ENCODE data around the gene TRIM39. TPM values are rescaled to one million over a fixed set of nuclear protein-coding genes. Genes with fewer than 3 reads are reported as not detected.

Gene TRIM39
- total and polyA plus RNA-seq, 4 donors = 2.7 to 11.0 (median 4.4) TPM

GRCh38 chr6:30331981-30332380 lies 5.3 kb downstream of the TRIM39 start:
- peaks cover 7 to 41% (median 38%) of the 10 kb centered on the region in 4 donors for H3K36me3 ChIP-seq (ENCODE audit: control insufficient read depth in 4 of 4, insufficient read depth in 3 of 4, low read depth in 1 of 4, low read length in 3 of 4)
- H3K27me3 ChIP-seq (ENCODE audit: control insufficient read depth in 4 of 4, insufficient read depth in 4 of 4, low read length in 3 of 4) = no peaks in the 10 kb centered on the region

GRCh38 chr6:30334075-30334783 lies 7.5 kb downstream of the TRIM39 start:
- no peak overlapping the region for H3K27ac ChIP-seq (ENCODE audit: low read depth in 1 of 2, low read length in 2 of 2)
- no peaks in the 10 kb centered on the region for H3K4me1 ChIP-seq (ENCODE audit: control insufficient read depth in 4 of 4, insufficient read depth in 4 of 4, low read length in 3 of 4)
- WGBS = 92% methylated on average over 2 of the region's 2 CpGs
- H3K36me3 ChIP-seq (ENCODE audit: control insufficient read depth in 4 of 4, insufficient read depth in 3 of 4, low read depth in 1 of 4, low read length in 3 of 4) = peaks cover 7 to 51% (median 42%) of the 10 kb centered on the region in 4 donors
- DNase-seq (ENCODE audit: low spot score) = no peak
- no peaks in the 10 kb centered on the region for H3K27me3 ChIP-seq (ENCODE audit: control insufficient read depth in 4 of 4, insufficient read depth in 4 of 4, low read length in 3 of 4)
- TF ChIP-seq ZBTB33 (IDR thresholded peaks at IDR 0.05) (no peak), EGR1 (IDR thresholded peaks at IDR 0.05; ENCODE audit: low read depth in 2 of 2) (no peak), RAD21 (IDR thresholded peaks at IDR 0.05) (no peak), HNF4A (conservative IDR thresholded peaks at IDR 0.05) (no peak), FOXA2 (IDR thresholded peaks at IDR 0.05) (no peak), SP1 (IDR thresholded peaks at IDR 0.05) (no peak), GABPA (IDR thresholded peaks at IDR 0.05 in 1 of 2, conservative IDR thresholded peaks at IDR 0.05 in 1 of 2) (no peak)
- no peaks in the 10 kb centered on the region for H3K9me3 ChIP-seq (ENCODE audit: control insufficient read depth in 4 of 4, low read length in 3 of 4)
- no peak overlapping the region for H3K4me3 ChIP-seq (ENCODE audit: low read depth in 1 of 3, low read length in 3 of 3)
- no peak overlapping the region for H3K9ac ChIP-seq (ENCODE audit: low read depth in 1 of 2, low read length in 2 of 2)

More at GRCh38 chr6:30331981-30332380, 5.3 kb downstream of the TRIM39 start:
- Histone ChIP-seq H3K27ac (ENCODE audit: low read depth in 1 of 2, low read length in 2 of 2) (no peak overlapping the region), H3K4me1 (ENCODE audit: control insufficient read depth in 4 of 4, insufficient read depth in 4 of 4, low read length in 3 of 4) (peaks cover 0 to 10% (median 6%) of the 10 kb centered on the region in 4 donors), H3K9me3 (ENCODE audit: control insufficient read depth in 4 of 4, low read length in 3 of 4) (no peaks in the 10 kb centered on the region), H3K9ac (ENCODE audit: low read depth in 1 of 2, low read length in 2 of 2) (no peak overlapping the region), H3K4me3 (ENCODE audit: low read depth in 1 of 3, low read length in 3 of 3) (no peak overlapping the region)
- no peak for DNase-seq (ENCODE audit: low spot score)
- TF ChIP-seq NR2F2 (IDR thresholded peaks at IDR 0.05) (no peak), FOXA2 (IDR thresholded peaks at IDR 0.05) (no peak), JUND (IDR thresholded peaks at IDR 0.05) (no peak), HNF4A (conservative IDR thresholded peaks at IDR 0.05) (no peak)
- 80% methylated on average over 3 of the region's 3 CpGs for WGBS

GRCh38 chr6:30340589-30341054 lies 13.9 kb downstream of the TRIM39 start:
- H3K27ac ChIP-seq (ENCODE audit: low read depth in 1 of 2, low read length in 2 of 2) = no peak overlapping the region
- DNase-seq (ENCODE audit: low spot score) = no peak
- H3K4me1 ChIP-seq (ENCODE audit: control insufficient read depth in 4 of 4, insufficient read depth in 4 of 4, low read length in 3 of 4) = peaks cover 0 to 5% (median under 1%) of the 10 kb centered on the region in 4 donors
- no peaks in the 10 kb centered on the region for H3K9me3 ChIP-seq (ENCODE audit: control insufficient read depth in 4 of 4, low read length in 3 of 4)
- 60% methylated on average over 6 of the region's 6 CpGs for WGBS
- H3K4me3 ChIP-seq (ENCODE audit: low read depth in 1 of 3, low read length in 3 of 3) = no peak overlapping the region
- H3K9ac ChIP-seq (ENCODE audit: low read depth in 1 of 2, low read length in 2 of 2) = no peak overlapping the region
- peaks cover 1 to 35% (median 32%) of the 10 kb centered on the region in 4 donors for H3K36me3 ChIP-seq (ENCODE audit: control insufficient read depth in 4 of 4, insufficient read depth in 3 of 4, low read depth in 1 of 4, low read length in 3 of 4)
- H3K27me3 ChIP-seq (ENCODE audit: control insufficient read depth in 4 of 4, insufficient read depth in 4 of 4, low read length in 3 of 4) = no peaks in the 10 kb centered on the region
- no peak for TF ChIP-seq YY1 (IDR thresholded peaks at IDR 0.05)
- TF ChIP-seq JUND (IDR thresholded peaks at IDR 0.05) = no peak
- no peak for TF ChIP-seq CTCF (IDR thresholded peaks at IDR 0.05; ENCODE audit: low read depth, low read length, missing input control)
- TF ChIP-seq EGR1 (IDR thresholded peaks at IDR 0.05; ENCODE audit: low read depth in 2 of 2) = no peak

Data from liver (tissue), 9 donors.